GM21737 (cell line): ENCODE measurements around the gene RYR2.
"Not testable (repeated sequence)": the region's sequence is repeated elsewhere in the genome, so short reads cannot be mapped to it uniquely, and the experiment has no call there.

Experiments used
- ATAC-seq: cut with Tn5 transposase; IDR thresholded peaks from one replicate; pipeline ENCODE4 v1.9.1; 2021; ENCODE audit warnings: mild to moderate bottlenecking, moderate library complexity; ENCODE audit not compliant: unreplicated experiment

The RYR2 gene

GRCh38 chr1:237817277-237817676, 775.3 kb downstream of the RYR2 start:
- ATAC-seq: no peak

- not testable (repeated sequence) for ATAC-seq
Measured at GRCh38 chr1:237820634-237821033, 778.6 kb downstream of the RYR2 start.

- no peak for ATAC-seq
Measured at GRCh38 chr1:237832858-237833257, 790.9 kb downstream of the RYR2 start.

GRCh38 chr1:237834048-237834447, 792.1 kb downstream of the RYR2 start:
- no peak for ATAC-seq

DNA sequence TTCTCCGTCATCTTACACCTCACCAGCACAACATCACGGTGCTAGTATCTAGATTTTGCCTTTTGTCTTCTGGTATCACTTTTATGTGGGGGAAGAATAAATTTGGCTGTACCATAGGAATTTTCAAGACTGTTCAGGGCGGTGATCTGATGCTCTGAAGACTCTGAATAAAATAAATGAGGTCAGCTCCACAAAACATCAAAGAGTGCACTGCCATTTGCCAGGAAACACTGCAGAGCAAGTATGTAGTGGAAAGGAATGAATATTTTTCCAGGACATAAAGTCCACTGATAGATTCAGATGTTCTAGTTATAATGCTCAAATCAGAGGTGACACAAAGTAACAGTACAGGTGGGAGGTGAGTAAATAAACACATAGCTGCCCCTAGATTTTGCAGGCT, 792.5 kb downstream of the RYR2 start:
- no peak for ATAC-seq

- ATAC-seq: no peak
Measured at GRCh38 chr1:237838320-237838719, 796.3 kb downstream of the RYR2 start.

DNA sequence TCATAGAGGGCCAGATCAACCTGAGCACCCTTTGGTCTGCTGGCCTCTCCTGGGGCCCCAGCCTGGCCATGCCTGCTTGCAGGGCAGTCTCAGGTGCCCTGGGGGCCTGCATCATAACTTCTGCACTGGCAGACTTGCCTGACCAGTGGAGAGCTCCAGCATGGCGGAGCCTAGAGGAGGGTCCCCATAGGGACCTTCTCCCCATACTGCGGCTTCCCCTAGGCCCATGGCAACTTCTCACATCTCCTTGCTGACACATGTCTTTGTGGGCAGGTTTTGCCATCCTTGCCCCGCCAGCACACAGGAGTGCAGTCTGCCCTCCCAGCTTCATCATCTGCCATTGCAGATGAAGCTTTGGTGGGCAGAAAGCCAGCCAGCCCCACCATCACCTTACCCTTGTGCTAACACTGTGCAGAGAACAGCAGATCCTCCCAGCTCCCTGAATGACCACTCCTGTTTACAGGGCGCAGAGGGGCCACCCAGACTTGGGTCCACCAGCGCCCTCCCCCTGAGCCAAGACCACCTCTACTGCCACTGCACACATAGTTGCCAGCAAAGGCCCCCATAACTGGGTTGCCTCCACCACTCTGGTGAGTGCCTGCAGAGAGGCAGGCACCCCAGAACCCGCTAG, 797.0 kb downstream of the RYR2 start:
- no peak for ATAC-seq

GRCh38 chr1:237841485-237841884, 799.5 kb downstream of the RYR2 start:
- ATAC-seq: no peak

GRCh38 chr1:237843516-237843915, 801.5 kb downstream of the RYR2 start:
- not testable (repeated sequence) for ATAC-seq

DNA sequence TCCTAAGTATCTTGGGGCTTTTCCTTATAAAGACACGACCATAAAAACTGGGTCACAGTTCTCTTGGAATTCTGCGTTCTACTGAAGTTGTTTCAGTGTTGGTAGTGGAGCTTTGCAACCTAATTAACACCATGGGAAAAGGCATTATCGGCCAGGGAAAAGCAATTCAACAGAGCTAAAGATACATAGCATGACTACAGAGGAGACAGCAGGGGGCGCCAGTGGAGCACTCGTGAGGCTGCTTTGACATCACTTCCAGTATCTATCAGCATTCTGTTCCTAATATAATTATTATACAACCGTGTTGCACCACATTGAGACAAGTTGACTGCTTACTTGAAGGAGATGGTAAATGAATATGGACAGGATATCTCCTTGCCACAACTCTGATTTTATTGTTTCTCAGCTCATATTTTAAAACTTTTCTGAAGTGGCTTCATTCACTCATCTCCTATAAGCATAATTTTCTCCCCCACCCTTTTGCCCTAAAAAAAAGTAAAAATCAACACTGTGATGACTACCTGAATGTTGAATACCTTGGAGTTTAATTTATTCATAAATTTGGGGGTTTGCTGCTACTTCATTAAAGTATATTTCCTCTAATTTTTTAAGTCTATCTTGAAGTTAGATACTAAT, 809.3 kb downstream of the RYR2 start:
- ATAC-seq: no peak

- ATAC-seq: no peak
Measured at GRCh38 chr1:237852342-237852741, 810.4 kb downstream of the RYR2 start.

DNA sequence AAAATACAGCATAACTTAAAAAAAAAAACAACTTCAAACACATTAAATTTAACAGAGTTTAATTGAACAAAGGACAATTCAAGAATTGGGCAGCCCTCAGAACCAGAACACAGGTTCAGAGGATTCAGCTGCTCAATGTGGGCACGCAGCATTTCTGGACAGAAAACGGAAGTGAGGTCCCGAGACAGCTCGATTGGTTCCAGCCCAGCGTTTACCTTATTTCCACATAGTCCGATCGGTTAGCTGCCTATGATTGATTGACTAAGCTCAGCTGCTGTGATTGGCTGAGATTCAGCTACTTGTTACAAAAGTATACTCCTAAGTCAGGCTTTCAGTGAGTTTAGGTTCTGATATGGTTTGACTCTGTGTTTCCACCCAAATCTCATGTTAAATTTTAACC, 815.5 kb downstream of the RYR2 start:
- ATAC-seq: no peak

DNA sequence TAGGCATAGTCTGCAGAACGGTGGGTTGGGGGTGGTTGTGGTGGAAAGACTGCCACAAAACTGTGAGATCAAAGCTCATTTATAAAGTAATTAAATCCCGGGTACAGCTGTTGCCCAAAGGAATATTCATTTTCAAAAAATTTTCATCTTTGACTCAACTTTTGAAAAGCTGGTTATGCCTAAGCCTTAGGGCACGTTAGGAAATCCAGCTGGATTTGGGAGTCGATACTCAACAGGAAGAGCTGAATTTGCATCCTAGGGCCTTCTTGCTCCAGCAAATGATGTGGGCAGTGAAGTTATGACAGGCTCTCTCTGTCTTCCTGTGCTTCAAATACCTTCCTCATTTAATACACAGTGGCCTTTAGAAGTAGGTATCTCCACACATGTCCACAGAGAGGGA, 817.0 kb downstream of the RYR2 start:
- no peak for ATAC-seq

- ATAC-seq: no peak
Measured at GRCh38 chr1:237861944-237862343, 820.0 kb downstream of the RYR2 start.

DNA sequence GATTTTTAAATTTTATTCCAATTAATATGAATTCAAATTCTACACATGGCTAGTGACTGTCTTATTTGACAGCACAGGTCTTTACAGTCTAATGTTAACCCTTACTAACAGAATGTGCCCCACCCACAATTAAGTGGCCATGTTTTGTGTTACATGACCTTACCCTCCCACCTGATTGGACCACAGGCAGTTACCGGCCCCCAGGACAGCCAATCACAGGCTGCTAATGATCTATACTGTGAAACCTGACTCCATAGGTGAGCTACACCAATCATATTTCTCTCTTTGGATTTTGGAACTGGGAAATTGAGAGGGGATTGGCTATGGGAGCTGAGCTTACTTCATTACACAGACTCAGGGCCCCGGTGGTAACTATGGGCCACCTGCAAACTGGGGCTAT, 821.2 kb downstream of the RYR2 start:
- no peak for ATAC-seq

- no peak for ATAC-seq
Measured at GRCh38 chr1:237864338-237865244, 822.6 kb downstream of the RYR2 start.

DNA sequence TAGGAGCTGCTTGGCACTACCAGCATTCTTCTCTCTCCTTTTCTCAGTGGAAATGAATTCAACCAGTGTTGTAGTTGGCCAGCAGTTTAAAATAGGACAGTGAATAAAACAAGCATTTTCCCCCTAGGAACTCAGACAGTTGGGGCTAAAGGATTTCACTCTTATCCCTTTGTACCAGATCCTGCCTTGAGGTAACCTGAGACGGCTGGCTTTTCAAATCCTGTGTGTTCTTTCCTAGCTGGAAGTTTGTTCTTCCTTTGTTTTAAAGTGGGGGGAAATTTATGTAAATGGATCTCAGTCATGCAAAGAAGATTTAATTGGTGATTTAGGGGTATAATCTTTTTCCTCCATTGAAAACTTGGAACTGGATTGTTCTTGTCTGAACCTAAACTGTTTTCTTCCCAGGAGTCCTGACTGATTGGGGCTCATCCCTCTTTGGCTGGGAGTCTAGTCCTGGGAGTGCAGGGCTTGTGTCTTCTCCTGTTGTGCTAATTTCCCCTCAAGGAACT, 825.5 kb downstream of the RYR2 start:
- ATAC-seq: no peak

GRCh38 chr1:237868817-237869600, 827.0 kb downstream of the RYR2 start:
- no peak for ATAC-seq

DNA sequence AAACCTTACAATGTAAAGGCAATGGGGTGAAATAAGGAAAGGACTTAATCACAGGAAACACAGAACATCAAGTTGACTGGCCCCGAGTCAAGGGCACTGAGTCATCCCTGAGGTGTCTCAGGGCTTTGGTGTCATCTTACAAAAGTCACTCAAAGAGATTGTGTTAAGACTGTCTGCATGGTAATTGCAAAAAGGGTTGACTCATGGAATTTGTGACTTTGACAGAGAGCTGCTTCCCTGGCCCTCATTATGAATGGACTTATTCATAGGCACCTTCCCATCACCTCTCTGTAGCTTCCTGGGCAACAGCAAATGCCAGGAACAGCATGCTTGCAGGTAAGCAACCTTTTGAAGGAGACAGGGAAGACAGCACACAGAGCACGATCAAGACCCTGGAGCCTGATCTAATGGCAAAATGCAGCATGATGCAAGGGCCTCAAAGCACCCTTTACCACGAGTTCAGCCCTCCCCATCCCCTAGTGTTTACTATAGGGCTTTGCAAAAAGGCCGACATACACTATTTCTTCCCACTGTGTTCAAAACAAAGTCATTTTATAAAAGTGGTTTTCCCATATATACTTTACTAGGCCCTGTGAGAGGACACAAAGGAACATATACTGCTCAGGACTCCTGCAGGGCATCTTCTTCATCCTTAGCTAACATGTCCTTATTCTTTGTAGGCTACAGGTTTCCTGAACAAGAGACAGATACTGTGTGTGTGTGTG, 831.7 kb downstream of the RYR2 start:
- ATAC-seq: no peak

- no peak for ATAC-seq
Measured at GRCh38 chr1:237875291-237875690, 833.3 kb downstream of the RYR2 start.
